Stimulated activated CD8-positive, alpha-beta memory T cell treated with anti-CD3 and anti-CD28 coated beads, Interleukin-7, amount 100 ng/mL, for 48 hours (primary cell): ENCODE data around the gene BEST2.
A peak's percentile ranks its signal among the peaks of the same experiment; 100 is the strongest.

Experiments used
- DNase-seq, 2 donors: peaks; one replicate each; pipeline ENCODE4 v3.0.0-alpha.2; 2020; ENCODE audit warnings: low read depth in 1 of 2; ENCODE audit errors: extremely low read depth in 1 of 2

BEST2 gene

GRCh38 chr19:12785431-12786031, 33.9 kb downstream of the BEST2 start:
- no peak for DNase-seq

GRCh38 chr19:12786141-12786870, 34.7 kb downstream of the BEST2 start:
- DNase-seq = no peak

- no peak for DNase-seq
These were observed 35.4 kb downstream of the BEST2 start for GRCh38 chr19:12786952-12787351.

- no peak for DNase-seq
These were observed 35.9 kb downstream of the BEST2 start for GRCh38 chr19:12787458-12787857.

- DNase-seq = no peak
These were observed 36.6 kb downstream of the BEST2 start for GRCh38 chr19:12788042-12788681.

GRCh38 chr19:12788682-12789097, 37.1 kb downstream of the BEST2 start:
- no peak for DNase-seq

- DNase-seq = no peak
These were observed 37.7 kb downstream of the BEST2 start for GRCh38 chr19:12789098-12789903.

GRCh38 chr19:12789904-12790619, 38.5 kb downstream of the BEST2 start:
- peak; percentile 98 for DNase-seq

- DNase-seq = no peak
These were observed 39.2 kb downstream of the BEST2 start for GRCh38 chr19:12790628-12791344.

GRCh38 chr19:12791345-12792050, 39.9 kb downstream of the BEST2 start, which contains the start of gene JUNB:
Gene JUNB, plus strand, starts transcription at chr19:12791486. Its CDS starts 286 bp downstream, at chr19:12791772.
- DNase-seq = peak; percentile 93 to 94

GRCh38 chr19:12792051-12792852, 40.7 kb downstream of the BEST2 start:
- peak in 1 of 2 donors; percentile 65 for DNase-seq

- no peak for DNase-seq
These were observed 41.3 kb downstream of the BEST2 start for GRCh38 chr19:12792853-12793289.

GRCh38 chr19:12793290-12794195, 42.0 kb downstream of the BEST2 start:
- DNase-seq = peak; percentile 88 to 93

- DNase-seq = no peak
These were observed 42.8 kb downstream of the BEST2 start for GRCh38 chr19:12794196-12794941.

GRCh38 chr19:12794971-12795381, 43.4 kb downstream of the BEST2 start:
- DNase-seq = no peak
